ENCODE measurements around the gene AURKAIP1. TPM values are rescaled to one million over a fixed set of nuclear protein-coding genes. Genes with fewer than 3 reads are reported as not detected.
"Not testable (repeated sequence)": the region's sequence is repeated elsewhere in the genome, so short reads cannot be mapped to it uniquely, and the experiment has no call there.

AURKAIP1 gene
- total and polyA plus RNA-seq, 2 of the 13 experiments (the other 11 are each of a cell fraction or from before 2014, with no cell fraction given) = 69.5 to 175 TPM

DNA sequence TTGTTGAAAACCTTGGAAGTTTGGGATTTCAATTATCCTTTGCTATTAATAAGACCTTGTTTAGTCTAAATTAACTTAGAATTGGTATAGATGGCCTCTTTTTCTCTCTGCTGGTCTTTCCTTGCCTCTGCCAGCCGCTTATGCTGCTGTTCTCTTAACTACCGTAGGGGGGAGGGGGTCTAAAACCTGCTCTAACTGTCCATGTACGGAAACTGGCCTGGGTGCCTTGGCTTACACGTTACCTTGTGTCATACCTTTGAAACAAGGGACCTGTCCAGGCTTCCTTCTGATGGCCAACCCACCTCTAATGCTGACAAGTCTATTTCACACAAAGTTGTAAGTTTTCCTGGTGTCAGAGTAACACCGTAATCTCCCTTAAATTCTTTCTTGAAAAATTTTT lies 42.4 kb upstream of the AURKAIP1 start:
- H2AFZ ChIP-seq (ENCODE audit: low read length); POLR2A ChIA-PET: not testable (repeated sequence)
- peaks cover 12% of the 10 kb centered on the region for H3K79me2 ChIP-seq (ENCODE audit: insufficient read depth, low read length)

More for the DNA sequence above, 42.4 kb upstream of the AURKAIP1 start:
- FAIRE-seq (peak; percentile 50), DNase-seq (ENCODE audit: low spot score) (peak; percentile 72)
- H3K9ac ChIP-seq (ENCODE audit: insufficient read depth, low read depth, low read length); BruUV-seq (replicated peaks); in situ Hi-C loops (cut with HindIII; ENCODE audit: extremely low pct_ligation_motif_present, low pct_unique_long_range_greater_than_20kb); H3K9me3 ChIP-seq (ENCODE audit: low read length); H3K36me3 ChIP-seq (replicated peaks in 1 of 2; ENCODE audit: control insufficient read depth in 1 of 2, insufficient read depth in 2 of 2, low read length in 2 of 2); H3K27ac ChIP-seq (ENCODE audit: extremely low read length, insufficient read depth, low read length); intact Hi-C loops (cut with micrococcal nuclease; ENCODE audit: unreplicated experiment); H4K20me1 ChIP-seq (ENCODE audit: insufficient read depth, low read length); ATAC-seq; H3K27me3 ChIP-seq (ENCODE audit: control insufficient read depth in 1 of 2, insufficient read depth in 2 of 2, low read length in 2 of 2); H3K4me3 ChIP-seq (replicated peaks in 1 of 3; ENCODE audit: insufficient read depth in 1 of 3, low read depth in 2 of 3, low read length in 3 of 3): not testable (repeated sequence)
- CTCF ChIA-PET (ENCODE audit: low intra/inter-chr PET ratio, low total read pairs) = interaction anchor here (0.8 to 1.1 kb wide), 3 partner anchors 21 to 24 kb away, joined by 3 read pairs; no protein-coding TSS in a partner anchor
- 24% methylated on average over 5 of the region's 5 CpGs for WGBS (ENCODE audit: low lambda C conversion rate)
- Histone ChIP-seq H3K4me1 (ENCODE audit: insufficient read depth, low read length) (peaks cover 54% of the 10 kb centered on the region), H3K4me2 (ENCODE audit: low read depth, low read length) (peak overlapping the region; percentile 42)
- TF ChIP-seq, protein P1, sequence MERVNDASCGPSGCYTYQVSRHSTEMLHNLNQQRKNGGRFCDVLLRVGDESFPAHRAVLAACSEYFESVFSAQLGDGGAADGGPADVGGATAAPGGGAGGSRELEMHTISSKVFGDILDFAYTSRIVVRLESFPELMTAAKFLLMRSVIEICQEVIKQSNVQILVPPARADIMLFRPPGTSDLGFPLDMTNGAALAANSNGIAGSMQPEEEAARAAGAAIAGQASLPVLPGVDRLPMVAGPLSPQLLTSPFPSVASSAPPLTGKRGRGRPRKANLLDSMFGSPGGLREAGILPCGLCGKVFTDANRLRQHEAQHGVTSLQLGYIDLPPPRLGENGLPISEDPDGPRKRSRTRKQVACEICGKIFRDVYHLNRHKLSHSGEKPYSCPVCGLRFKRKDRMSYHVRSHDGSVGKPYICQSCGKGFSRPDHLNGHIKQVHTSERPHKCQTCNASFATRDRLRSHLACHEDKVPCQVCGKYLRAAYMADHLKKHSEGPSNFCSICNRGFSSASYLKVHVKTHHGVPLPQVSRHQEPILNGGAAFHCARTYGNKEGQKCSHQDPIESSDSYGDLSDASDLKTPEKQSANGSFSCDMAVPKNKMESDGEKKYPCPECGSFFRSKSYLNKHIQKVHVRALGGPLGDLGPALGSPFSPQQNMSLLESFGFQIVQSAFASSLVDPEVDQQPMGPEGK (CRISPR knock-in tag; IDR thresholded peaks at IDR 0.05) = 0 out of 2 replicates have a peak, but pooled peaks have one; percentile 14
- TF ChIP-seq SAP130 (CRISPR knock-in tag; IDR thresholded peaks at IDR 0.05; ENCODE audit: low read depth) = peak; percentile 48
- TF ChIP-seq STAG1 (CRISPR knock-in tag; IDR thresholded peaks at IDR 0.05) = peak; percentile 29; the same call in 1 of the 2 replicates
- TF ChIP-seq, protein P2, sequence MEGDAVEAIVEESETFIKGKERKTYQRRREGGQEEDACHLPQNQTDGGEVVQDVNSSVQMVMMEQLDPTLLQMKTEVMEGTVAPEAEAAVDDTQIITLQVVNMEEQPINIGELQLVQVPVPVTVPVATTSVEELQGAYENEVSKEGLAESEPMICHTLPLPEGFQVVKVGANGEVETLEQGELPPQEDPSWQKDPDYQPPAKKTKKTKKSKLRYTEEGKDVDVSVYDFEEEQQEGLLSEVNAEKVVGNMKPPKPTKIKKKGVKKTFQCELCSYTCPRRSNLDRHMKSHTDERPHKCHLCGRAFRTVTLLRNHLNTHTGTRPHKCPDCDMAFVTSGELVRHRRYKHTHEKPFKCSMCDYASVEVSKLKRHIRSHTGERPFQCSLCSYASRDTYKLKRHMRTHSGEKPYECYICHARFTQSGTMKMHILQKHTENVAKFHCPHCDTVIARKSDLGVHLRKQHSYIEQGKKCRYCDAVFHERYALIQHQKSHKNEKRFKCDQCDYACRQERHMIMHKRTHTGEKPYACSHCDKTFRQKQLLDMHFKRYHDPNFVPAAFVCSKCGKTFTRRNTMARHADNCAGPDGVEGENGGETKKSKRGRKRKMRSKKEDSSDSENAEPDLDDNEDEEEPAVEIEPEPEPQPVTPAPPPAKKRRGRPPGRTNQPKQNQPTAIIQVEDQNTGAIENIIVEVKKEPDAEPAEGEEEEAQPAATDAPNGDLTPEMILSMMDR (CRISPR knock-in tag; IDR thresholded peaks at IDR 0.05) = peak; percentile 52; the same call in 1 of the 2 replicates
